GM18511 (cell line): ENCODE data around the gene UBA3.

Experiments
- ATAC-seq: cut with Tn5 transposase; IDR thresholded peaks from one replicate; pipeline ENCODE4 v1.9.1; 2021; ENCODE audit warnings: mild to moderate bottlenecking, moderate library complexity; ENCODE audit not compliant: unreplicated experiment

UBA3 gene

GRCh38 chr3:69080233-69080920, at the start of gene UBA3:
UBA3 (minus strand) TSS chr3:69080365; CDS start chr3:69080353, 12 bp downstream.
- peak; percentile 49 for ATAC-seq

- ATAC-seq, result no peak
Measured at GRCh38 chr3:69129531-69129930, 49.4 kb upstream of the UBA3 start.

GRCh38 chr3:69128509-69128908, 48.3 kb upstream of the UBA3 start:
- no peak for ATAC-seq

- ATAC-seq, result no peak
Measured at GRCh38 chr3:69126999-69127398, 46.8 kb upstream of the UBA3 start.

GRCh38 chr3:69126216-69126615, 46.1 kb upstream of the UBA3 start:
- ATAC-seq, result no peak

DNA sequence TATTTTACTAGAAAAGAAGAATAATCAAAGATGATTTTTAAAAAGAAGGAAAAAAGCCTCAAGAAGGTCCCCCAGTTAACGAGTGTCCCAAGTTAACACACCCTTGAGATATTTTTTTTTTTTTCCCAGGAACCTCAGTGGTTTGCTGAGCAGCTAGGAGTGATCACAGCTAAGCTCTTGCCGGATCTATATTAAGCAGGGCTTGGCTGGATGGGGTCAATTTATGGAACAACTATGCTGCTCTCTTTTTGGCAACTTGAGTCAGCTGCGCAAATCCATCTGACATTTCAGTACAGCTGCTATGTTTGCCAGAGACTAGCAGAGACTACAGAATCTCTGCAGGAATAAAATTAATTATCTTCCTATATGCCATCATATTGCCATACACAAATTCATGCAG, 42.2 kb upstream of the UBA3 start, which contains the start of gene LMOD3:
Gene LMOD3 (minus strand): TSS at position 193 of the 400 bp plus-strand sequence. CDS start 209 bp downstream, outside the sequence.
- ATAC-seq, result no peak

DNA sequence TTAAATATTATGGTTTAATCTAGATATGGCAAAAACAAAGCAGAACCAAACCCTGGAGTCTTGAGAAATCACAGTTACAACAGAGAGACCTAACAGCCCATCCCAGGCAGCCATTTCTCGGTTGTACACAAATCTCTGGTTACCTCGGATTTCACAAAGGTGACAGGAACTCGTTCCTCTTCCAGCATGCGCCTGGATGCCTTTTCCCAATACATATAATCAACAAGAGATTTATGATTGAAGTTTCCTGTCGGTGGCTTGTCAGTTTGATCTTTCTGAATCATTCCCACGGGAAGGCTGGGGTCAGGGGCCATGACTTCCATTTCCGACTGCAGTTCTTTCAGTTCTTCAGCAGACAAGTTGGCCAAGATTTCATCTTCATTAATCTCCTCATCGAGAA, 41.8 kb upstream of the UBA3 start:
- no peak for ATAC-seq

DNA sequence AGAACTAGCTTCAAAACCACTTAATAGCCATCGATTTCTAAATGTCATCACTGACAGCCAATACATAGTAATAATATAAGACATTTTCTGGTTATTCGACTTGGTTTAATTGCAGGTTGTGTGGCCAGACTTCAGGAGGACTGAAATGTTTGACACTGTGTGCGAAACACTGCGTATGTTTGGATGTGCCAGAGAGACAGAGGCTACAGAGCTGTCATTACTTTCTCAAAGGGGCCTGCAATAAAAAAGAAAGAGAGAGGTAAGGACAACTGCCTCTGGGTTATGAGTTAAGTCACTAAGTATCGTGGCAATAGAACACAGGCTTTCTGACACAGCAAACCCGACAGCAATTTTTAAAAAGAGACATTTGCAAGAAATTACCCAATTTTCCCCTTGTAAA, 41.3 kb upstream of the UBA3 start:
- no peak for ATAC-seq

- ATAC-seq, result peak; percentile 85
Measured at GRCh38 chr3:69120879-69121464, 40.8 kb upstream of the UBA3 start.

DNA sequence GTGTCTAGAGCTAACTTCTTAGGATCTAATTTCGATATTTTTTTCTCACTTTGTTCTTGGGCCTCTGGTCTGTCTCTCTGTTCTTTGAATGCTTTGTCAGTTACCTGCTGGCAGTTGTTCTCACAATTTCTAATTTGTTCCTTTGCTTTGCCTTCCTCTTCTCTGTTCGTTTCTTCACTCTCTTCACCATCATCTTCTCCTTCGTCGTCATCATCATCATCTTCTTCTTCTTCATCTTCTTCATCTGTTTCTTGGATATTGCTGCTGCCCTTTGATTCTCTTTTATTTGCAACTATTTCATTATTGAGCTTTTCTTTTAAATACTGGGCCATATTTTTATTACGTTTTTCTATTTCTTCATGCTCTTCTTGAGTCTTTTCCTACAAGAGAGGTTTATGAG, 39.5 kb upstream of the UBA3 start:
- no peak for ATAC-seq

GRCh38 chr3:69119138-69119537, 39.0 kb upstream of the UBA3 start:
- no peak for ATAC-seq

GRCh38 chr3:69118555-69118954, 38.4 kb upstream of the UBA3 start:
- no peak for ATAC-seq

- no peak for ATAC-seq
Measured at GRCh38 chr3:69116897-69117296, 36.7 kb upstream of the UBA3 start.

DNA sequence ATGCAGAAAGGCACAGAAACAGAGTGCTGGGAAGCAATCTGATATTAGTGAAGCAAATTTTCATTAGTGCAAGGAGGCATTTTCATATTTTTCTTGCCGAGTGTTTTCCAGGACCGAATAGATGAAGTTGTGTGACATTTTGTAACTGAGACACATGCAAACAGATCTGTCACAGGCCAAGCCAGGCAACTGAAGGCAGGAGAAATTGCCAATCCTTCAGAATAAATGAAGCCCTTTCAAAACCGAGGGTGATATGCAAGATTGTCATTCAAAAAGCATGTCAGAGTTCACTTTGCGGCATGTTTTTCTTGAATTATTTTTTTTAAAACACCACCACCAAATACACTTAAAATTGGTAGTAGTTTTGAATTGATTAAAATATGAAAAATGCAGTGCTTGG, 36.0 kb upstream of the UBA3 start:
- ATAC-seq, result no peak

DNA sequence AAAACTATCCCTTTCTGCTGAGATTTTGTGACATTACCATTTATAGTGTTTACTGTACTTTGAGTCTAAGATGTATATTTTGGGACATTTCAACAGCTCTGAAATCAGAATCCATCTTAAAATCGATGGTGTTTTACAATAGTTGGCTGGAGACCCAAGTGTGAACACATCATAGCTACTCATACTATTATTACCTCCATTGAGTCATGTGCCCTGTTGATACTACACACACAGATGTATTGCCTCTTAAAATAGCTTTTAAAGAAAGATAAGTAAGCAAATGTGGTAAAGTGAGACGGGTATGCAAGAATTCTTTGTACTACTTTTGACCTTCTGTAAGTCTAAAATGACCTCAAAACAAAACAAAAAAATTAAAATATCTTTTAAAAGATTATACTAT, 35.6 kb upstream of the UBA3 start:
- no peak for ATAC-seq

GRCh38 chr3:69113536-69113935, 33.4 kb upstream of the UBA3 start:
- no peak for ATAC-seq

GRCh38 chr3:69110941-69111546, 30.9 kb upstream of the UBA3 start:
- ATAC-seq, result no peak

DNA sequence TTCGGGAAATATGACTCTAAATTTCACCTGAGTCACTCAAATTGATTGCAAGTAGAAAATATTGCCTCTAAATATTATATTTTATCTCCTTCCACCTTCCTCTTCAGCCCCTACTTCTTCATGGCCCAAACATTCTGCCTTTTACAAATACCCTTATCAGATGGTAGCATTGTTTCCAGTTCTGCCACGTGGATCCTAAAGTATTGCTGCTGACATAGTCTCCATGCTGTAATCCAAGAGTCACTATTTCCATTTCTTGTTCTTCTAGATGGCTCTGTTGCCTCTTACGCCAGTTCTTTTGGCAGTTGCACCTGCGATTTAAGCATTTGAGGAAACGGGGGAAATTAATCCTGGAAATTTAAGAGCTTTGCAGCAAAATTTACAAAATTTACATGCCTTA, 28.6 kb upstream of the UBA3 start:
- no peak for ATAC-seq

DNA sequence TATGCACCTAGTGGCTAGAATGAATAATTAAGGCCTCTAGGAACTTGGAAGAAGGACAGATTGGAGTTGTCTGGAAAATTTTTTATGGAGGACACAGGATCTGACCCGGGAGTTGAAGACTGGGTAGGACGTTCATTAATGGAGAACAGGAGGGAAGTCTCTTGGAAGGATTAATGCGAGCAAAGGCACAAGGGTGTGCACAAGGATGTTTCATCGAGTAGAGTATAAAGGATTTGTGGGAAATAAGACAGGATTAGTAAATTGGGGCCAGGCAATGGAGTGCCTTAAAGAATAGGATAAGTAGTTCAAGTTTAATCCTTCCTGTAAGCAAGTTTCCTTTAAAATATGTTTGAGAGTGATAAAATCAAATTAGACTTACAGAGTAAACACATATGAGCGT, 27.7 kb upstream of the UBA3 start:
- ATAC-seq, result no peak

GRCh38 chr3:69105320-69105719, 25.2 kb upstream of the UBA3 start:
- ATAC-seq, result no peak

DNA sequence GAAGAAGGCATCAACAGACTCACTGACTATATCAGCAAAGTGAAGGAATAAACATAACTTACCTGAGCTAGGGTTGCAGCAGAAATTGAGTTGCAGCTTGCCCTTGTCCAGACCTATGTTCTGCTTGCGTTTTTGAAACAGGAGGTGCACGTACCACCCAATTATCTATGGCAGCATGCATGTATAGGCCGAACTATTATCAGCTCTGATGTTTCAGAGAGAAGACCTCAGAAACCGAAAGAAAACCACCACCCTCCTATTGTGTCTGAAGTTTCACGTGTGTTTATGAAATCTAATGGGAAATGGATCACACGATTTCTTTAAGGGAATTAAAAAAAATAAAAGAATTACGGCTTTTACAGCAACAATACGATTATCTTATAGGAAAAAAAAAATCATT, 24.4 kb upstream of the UBA3 start:
- ATAC-seq, result no peak

- no peak for ATAC-seq
Measured at GRCh38 chr3:69103123-69103522, 23.0 kb upstream of the UBA3 start.
